HG02798 (cell line): ENCODE measurements around the gene MATN1.

Source experiments
- ATAC-seq: cut with Tn5 transposase; IDR thresholded peaks from one replicate; pipeline ENCODE4 v1.9.1; 2021; ENCODE audit warnings: mild to moderate bottlenecking; ENCODE audit not compliant: unreplicated experiment, poor library complexity

MATN1 gene

GRCh38 chr1:30746212-30747032 is 23.0 kb upstream of the MATN1 start:
- ATAC-seq, result no peak

GRCh38 chr1:30745834-30746208 is 22.4 kb upstream of the MATN1 start:
- no peak for ATAC-seq

DNA sequence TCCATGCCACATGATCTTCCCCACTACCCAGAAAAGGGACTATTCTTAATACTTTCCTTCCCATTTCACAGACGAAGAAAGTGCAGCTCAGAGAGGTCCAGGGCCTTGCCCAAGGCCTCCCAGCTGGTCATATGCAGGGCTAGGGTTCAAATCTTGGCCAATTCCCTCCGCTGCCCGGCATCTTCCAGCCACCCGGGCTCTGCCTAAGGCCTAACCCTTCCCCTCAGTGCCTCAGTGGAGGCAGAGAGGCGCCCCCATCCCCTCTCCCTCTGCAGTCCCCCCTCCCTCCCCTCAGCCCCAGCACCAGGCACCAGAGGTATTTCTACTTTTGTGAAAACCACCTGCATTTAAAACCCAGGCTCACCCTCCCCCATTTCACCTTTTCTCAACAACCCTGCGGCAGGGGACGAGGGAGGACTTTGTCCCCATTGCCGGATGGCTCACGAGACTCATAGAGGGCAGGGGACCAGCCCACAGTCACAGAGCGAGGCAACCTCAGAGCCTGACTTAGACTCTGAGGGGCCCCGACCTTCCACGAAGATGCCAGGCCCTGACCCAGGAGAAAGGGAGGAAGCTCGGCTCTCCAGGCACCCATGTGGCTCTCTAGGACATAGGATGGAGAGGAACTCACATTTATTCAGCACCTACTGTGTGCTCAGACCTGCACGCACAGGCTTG is 21.9 kb upstream of the MATN1 start:
- no peak for ATAC-seq

DNA sequence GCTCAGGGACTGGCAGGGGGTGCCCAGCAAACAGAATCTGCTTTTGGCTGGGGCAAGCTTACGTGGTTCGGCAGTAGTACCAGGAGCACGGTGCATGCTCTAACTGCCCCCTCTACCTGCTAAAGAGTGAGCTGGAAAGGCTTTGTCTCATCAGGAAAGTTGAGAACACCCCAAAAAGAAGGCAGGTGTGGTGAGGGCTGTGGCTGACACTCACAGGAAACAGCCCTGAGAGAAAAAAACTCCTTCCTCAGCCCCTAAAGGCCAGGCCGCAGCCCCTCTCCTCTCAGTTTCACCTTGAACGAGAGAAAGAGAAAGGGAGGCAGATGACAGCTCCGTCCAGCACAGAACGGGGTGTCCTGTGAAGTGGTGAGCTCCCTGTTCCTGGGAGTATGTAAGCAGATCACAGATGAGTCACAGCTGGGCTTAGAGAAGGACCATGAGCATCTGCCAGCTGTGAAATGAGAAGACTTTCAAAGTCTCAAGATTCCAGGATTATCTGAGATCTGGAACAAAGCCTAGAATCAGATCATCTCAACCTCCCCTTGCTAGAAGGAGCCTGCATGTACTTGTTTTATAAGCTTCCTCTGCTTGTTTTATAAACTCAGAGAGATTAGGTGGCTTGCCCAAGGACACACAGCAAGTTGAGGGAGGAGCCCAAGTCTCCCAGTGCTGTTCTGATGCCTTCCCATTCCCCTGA is 20.8 kb upstream of the MATN1 start:
- peak; percentile 35 for ATAC-seq

DNA sequence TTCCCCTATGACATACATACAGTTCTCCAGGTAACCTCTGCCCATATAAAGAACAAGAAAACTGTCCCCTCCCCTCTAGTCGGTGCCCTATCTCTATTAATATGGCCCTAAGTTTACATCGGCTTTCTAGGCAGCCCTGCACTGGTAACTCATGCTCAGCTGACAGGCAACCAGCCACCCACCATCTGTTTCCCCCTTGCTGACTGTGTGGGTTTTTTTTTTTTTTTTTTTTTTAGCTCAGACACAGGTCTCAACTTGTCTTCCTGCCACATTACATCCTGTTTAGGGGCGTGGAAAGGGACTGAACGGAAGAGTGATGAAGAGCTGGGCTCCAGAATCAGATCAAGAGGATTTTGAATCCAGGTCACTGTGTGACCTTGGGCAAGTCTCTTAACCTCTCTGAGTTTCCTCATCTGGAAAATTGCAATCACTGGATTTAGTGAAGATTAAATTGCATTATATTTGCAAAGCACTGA is 20.2 kb upstream of the MATN1 start:
- ATAC-seq, result peak; percentile 30

- no peak for ATAC-seq
Observed at GRCh38 chr1:30742963-30743559, 19.7 kb upstream of the MATN1 start.

DNA sequence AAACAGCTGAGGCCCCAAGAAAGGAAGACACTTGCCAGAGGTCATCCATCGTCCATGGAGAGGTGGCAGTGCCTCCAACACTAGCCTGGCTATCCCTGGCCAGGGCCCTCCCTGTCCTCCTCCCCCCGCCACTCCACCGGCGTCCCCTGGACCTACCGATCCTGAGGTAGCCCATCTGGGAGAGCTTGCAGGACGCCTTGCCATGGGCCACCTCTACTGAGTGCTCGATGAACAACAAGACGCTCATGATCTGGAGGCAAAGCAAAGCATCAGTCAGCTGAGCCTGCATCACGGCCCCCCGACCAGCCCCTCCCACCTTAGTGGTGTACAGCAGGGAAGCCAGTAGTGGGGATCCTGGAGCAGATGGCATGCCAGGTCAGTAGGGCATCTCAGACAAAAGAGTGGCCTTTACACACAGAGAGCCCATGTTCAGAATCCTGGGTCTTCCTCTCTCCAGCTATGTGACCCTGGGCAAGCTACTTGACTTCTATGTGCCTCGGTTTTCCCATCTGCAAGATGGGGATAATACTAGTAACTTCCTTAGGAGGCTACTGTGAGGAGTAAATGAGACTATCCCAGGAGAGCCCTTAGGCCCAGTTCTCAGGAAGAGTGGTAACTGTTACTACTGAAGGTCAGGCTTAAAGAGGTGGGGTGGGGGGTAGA is 19.0 kb upstream of the MATN1 start:
- no peak for ATAC-seq

- no peak for ATAC-seq
Observed at GRCh38 chr1:30741239-30741894, 18.0 kb upstream of the MATN1 start.

DNA sequence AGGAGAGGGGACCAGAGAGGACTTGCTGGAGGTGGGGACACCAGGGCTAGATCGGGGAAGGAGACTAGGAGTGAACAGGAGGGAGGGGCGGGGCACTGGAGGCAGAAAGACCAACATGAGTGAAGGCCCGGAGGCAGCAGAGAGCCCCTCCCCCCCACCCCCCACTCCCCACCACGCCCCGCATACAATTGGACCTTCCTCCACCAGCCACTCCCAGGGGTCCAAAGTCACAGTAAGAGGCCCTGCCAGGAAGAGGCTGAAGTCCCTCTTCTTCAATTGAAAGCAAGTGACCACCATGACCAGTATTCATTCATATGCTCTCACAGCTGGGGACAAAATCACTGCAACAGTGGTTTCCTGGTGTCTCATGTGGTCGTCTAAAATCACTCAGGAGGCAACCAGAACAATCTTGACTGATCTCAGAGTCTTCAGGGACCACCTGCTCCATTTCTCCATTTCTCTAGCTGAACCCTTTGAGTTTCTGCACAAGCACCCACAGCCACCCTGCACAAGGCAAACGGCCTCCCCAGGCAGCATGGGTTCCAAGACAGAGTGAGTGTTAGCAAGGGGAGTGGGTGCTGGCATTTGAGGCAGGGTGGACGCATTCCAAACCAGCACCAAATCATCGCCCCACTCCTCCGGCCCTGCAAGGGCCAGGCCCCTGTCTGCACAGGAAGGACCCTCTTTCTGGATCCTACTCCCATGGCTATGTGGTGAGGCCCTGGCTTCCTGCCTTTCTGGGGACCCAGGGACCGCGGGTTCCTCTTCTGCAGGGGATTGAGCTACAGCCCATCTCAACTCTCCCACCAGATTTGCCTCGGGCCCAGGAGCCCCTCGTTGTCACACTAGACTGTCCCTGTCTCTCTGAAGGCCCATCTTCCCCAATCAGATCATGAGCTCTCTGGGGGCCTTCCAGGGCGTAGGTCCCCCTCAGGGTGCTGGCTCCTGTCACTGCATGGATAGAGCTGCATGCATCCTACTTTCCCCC is 17.2 kb upstream of the MATN1 start:
- ATAC-seq, result no peak

DNA sequence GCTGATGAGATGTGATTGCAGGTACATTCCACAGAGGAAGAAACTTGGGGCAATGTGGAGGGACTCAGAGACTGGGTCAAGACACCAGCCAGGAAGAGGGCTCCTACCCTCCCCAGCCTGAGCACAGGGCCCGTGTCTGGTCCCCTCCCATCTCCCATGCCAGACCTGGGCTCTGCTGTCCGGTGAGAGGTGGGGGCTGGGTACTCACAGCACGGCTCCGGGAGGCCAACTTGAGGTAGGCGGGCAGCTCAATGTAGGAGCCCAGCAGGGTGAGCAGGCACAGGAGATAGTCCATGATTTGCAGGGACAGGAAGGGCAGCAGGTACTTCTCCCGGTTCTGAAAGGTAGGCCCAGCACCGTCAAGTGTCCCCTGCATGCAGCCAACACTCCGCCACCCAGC is 16.2 kb upstream of the MATN1 start:
- no peak for ATAC-seq

DNA sequence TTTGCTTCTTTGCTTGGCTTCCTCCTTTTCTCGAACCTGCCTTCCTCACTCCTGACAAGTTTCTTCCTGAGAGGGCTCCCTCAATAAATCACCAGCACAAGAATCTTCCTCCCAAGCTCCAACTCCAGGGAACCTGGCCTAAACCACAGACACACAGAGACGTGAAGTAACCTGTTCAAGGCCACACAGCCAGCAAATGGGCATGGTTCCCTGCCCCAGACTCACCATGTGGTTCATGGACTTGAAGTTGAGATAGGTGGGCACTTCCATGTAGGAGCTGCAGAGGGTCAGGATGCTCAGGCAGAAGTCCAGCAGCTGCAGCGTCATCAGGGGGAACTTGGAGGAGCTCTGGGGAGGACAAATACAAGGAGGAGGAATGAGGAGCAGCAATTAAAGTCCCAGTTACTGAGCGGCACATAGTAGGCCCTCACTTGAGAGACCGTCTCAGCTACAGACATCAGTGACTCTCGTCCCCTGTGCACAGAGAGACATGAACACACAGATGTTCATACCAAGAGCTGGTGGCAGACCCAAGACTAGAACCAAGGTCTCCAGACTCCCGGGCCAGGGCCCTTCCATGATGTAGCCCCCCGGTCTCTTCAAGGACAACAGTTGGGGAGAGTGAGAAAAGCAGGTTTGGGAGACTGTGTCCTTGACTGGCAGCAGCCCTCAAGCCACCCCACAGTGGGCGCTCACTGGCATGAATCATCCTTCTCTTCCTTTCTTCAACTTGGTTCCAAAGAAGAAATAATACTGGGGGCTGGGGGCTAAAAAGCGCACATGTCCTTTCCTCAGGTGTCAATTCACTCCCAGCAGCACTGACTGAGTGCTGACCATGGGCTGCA is 15.6 kb upstream of the MATN1 start:
- no peak for ATAC-seq

DNA sequence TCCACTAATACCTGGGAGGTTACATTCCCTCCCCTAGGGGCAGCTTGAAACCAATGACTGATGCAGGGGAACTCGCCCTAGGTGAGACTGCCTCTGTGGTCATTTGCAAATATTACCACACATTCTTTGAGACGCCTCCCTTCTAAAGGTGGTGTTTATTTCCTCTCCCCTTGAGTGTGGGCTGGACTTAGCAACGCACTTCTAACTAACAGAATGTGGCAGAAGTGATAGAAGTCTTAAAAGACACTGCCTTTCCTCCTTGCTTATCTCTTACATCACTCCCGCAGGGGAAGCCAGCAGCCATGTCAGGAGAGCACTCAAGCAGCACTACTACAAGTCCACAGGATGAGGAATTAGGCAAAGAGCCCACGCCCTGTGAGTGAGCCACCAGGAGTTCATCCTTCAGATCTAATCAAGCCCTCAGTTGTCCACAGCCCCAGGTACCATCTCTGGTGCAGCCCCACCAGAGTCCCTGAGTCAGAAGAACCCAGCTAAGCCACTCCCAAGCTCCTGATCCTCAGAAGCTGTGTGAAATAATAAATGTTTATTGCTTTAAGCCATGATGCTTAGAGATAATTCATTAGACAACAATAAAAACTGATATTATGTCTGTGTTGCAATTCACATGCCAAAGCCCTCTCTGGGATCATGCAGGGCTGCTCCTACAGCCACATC is 14.8 kb upstream of the MATN1 start:
- ATAC-seq, result no peak

DNA sequence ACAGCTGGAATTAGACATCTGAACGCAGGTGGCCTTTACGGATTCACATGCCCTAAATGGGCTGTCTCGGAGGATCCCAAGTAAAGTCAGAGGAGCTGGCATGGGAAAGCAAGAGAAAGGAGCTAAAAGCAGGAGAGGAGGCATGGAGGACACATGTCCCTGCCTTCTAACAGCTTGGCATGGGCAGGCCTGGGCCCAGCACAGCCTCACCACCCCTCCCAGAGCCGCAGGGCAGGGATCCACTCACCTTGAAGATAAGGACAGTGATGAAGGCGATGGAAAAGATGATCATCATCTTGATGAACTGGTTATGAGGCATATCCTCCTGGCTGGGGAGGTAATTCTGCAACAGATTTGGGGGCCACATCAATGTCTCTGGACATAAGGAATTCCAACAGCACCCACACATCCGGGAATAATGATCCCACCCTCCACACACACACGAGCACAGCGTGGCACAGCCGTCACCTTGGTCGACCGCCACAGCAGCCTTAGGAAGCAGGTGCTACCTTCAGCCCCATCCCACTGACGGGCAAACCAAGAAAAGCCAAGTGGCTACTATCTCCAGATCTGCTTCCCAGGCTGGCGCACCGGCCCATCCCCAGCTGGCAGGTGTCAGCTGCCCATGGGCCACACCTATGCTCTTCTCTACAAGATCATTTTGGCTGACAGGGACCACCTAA is 14.1 kb upstream of the MATN1 start:
- ATAC-seq, result no peak

DNA sequence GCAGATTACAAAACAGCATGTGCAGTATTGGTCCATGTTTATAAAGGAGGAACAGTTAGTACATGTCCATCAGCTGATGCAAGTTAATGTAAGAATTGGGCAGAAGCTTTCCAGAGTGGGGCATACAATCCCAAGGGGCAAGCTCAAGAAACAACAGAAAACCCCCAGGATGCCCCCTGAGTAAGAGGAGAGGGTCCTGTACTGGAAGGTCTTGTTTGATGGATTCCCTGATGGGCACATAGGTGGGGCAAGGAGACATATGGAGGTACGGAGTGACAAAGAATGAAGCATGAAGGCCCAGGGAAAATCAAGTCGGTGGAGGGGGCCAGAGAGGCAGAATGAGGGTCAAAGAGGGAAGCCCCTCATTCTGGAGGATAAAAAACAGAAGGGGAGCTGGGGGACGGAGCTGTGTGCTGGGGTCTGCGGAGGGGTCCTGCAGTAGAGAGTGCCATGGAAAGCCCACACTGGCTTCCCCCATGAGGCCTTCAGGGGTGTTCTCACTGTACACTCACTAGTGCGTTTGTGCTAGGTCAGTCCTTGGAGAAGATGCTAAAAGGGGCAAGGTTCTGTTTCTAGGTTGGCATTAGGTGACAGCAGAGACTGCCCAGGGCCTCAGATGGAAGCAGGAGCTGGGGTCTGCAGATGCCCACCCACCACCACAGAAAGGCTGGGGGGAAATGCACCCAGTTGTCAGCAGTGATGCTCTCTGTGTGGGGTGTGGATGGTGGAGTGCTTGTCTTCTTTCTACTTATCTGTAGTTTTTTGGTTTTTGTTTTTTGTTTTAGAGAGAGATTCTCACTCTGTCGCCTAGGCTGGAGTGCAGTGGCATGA is 12.5 kb upstream of the MATN1 start:
- ATAC-seq, result no peak

GRCh38 chr1:30735124-30735523 is 11.7 kb upstream of the MATN1 start:
- no peak for ATAC-seq

DNA sequence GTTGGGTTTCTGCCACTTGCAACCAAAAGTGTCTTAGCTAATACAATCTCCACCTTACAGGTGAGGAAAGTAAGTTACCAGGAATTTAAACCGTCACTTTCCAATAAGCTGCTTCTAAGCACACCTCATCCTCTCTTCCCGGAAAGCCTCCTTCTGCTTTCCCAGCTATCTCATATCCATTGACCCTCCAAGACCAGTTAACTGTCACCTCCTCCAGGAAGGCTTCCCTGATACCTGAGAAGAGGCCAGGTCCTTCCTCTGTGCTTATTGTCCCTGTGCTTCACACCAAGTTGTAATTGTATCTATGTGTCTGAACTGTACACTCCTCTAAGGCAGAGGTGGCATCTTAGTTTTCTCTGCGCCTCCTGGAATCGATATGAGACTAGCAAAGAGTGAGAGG is 11.2 kb upstream of the MATN1 start:
- no peak for ATAC-seq
